GM10266 (cell line): Measurements from ENCODE around the gene TOM1L2.

Experiments used
- DNase-seq: peaks from one replicate; pipeline ENCODE4 v3.0.0; 2012; ENCODE audit errors: extremely low spot score
- CTCF ChIP-seq: IDR thresholded peaks from 2 replicates; pipeline ENCODE4 v1.5.1; 2012; ENCODE audit warnings: mild to moderate bottlenecking, low read depth; ENCODE audit not compliant: control insufficient read depth, insufficient read depth; ENCODE audit errors: missing control alignments

The TOM1L2 gene

GRCh38 chr17:17848311-17849082, 123.7 kb downstream of the TOM1L2 start:
- no peak for TF ChIP-seq CTCF
- DNase-seq, result no peak

GRCh38 chr17:17847726-17848125, 124.5 kb downstream of the TOM1L2 start:
- DNase-seq, result no peak
- TF ChIP-seq CTCF, result no peak

- no peak for TF ChIP-seq CTCF
Measured at GRCh38 chr17:17847118-17847689, 125.0 kb downstream of the TOM1L2 start.

GRCh38 chr17:17846645-17847044, 125.6 kb downstream of the TOM1L2 start:
- DNase-seq, result no peak
- TF ChIP-seq CTCF, result no peak

More at GRCh38 chr17:17847118-17847689, 125.0 kb downstream of the TOM1L2 start:
- DNase-seq, result no peak

- TF ChIP-seq CTCF, result no peak
- DNase-seq, result no peak
Measured at GRCh38 chr17:17846003-17846402, 126.2 kb downstream of the TOM1L2 start.

GRCh38 chr17:17845046-17845775, 127.0 kb downstream of the TOM1L2 start:
- no peak for DNase-seq
- no peak for TF ChIP-seq CTCF
